ENCODE measurements around the gene URAD.
"Not testable (repeated sequence)": the region's sequence is repeated elsewhere in the genome, so short reads cannot be mapped to it uniquely, and the experiment has no call there.

The URAD gene

DNA sequence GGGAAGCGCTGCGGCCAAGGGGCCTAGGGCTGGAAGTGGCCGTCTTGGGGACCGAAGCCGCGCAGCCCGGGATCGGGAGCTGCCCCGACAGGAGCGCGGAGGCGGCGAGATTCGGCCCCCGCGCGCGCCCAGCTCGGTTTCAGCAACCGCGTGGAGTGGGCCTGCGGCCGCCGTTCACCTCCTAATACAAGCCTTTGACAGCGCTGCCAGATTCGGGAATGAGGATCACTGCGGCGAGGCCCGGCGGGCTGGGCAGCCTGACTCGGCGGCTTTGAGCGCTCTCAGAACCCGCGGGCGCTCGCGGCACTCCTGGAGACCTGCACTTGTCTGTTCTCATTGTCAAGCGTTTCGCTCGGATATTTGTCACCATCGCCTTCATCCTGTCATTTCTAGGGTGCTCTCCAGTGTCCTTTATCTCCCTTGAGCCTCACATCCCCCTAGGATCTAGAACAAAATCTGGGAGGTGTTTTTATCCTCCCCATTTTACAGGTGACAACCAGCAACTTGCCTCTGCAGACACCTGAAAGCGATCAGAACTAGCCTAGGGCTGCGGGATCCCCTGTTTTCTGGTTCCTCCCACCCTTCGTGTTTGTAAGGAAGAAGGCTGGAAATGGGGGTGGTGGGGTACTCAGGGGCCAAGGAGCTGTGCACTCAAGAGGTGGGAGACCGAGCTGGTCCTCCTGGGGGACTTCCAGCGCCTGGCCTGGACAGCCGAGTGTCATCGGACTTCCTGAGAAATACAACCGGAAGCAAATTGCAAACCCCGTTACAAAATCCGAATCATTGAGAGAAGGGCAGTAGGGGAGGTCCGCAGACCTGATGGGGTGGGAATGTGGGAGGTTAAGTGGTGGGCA is 17.9 kb downstream of the URAD start:
- no peak for DNase-seq (ENCODE audit: low read depth)

GRCh38 chr13:27969866-27970229 is 18.6 kb downstream of the URAD start:
- DNase-seq (ENCODE audit: low read depth) = no peak

DNA sequence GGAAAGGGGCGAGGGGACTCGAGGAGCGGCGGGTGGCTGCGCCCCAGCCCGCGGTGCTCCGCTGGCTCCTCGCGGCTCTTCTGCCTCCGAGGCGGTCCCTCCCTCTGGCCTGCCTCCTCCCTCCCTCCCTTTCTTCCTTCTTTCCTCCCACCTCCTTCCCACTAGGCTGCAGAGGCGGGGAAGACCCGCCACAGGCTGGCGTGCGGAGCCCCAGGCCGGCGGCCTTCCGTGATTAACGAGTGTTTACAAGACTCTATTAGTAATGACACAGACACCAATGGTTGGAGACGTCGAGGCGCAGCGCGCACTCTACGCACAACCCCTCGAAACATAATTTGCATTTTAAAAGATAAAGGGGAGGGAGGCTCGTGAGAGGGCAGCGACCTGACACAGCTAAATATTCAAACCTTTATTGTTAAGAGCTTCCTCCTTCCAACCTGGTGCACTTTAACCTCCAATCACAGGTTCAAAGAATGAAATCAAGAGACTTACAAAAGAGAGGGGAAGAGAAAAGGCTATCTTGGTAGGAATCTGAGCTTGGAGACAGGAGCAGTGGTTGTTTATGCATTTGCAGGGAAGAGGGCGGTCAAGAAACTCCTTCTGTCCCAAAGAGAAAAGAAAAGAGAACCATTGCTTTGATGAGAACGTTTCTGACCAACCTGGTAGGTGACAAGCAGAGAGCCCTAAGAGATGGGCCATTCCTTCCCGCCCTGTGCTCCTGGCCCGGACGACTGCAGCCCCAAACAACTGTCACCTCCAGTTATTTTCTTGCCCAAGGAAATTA is 19.2 kb downstream of the URAD start, which contains the start of gene CDX2:
Gene CDX2, minus strand, starts transcription at position 234 of the 784 bp plus-strand sequence. CDS start 309 bp downstream, outside the sequence.
- no peak for DNase-seq (ENCODE audit: low read depth)

- no peak for DNase-seq (ENCODE audit: low read depth)
Measured at GRCh38 chr13:27968316-27969081, 20.0 kb downstream of the URAD start.

DNA sequence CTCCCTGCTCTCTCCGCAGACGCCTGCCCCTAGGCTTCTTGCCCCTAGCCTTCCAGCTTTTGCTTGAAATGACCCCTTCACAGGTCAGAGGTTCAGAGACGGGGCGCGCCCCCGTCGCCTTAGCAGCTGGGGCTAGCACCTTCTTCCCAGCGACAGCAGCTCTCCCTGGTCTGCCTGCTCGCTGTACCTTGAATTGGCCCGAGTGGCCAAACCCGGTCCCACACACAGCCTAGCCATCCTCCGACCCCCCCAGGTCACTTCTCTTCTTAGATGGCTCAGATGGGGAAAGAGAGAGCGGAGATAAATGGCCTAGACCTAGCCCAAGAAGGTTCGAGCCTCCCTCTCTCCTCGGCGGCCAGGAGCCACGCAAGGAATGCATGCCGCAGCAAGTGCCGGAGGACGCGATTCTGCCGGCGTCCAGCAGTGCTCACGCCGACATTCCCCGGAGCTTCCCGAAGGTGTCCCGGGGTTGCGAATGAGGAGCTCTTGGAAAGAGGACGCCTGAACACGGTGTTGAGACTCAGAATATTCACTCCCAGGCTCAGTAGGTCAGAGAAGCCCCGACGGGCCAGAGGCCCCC is 20.7 kb downstream of the URAD start:
- no peak for DNase-seq (ENCODE audit: low read depth)

DNA sequence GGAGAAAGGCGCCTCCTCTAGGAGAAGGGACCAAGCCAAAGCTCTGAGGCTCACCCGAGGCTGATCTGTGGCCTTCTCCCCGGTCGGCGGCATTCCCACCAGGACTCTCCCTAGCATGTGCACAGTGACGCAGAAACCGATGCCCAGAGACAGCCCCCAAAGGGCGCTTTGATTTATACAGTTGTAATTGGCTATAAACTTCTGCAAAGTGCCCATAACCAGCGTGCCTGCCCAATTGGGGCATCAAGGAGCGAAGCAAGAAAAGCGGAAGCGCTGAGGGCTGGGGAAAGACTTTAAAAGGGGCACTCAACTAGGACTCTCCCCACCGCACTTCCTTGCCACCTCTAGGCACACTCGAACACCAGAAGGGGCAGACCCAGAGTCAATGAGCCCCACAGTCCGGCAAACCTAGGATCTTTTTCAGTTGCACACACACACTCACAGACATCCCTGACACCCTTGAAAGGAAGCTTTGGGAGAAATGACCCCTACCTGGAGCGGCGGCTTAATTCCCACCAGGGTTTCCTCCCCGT is 21.2 kb downstream of the URAD start:
- no peak for DNase-seq (ENCODE audit: low read depth)

DNA sequence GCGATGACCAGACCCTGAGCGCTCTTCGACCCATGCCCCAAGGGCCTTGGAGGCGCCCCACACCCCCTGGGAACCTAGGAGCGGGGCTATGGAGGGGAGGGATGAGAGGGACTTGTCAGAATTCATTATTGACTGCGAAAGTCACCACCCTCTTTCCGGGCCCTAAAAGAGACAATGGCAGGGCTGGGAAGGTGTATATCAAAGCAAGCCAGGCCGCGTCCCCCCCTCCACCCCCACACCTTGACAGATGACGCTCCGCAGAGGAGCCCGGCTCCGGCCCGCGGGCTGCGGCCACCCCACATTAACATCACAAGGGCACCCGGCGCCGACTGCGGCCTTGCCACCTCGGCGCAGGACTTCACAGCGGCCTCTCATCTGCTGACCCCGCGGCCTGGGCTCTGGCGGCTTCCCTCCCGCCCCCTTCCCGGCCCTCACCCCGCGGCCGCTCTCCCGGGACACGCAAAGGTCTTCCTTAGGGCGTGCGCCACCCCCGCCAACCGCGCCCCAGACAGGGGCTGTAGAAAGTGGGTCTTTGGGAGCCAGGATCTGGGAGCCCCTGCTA is 21.8 kb downstream of the URAD start:
- no peak for DNase-seq (ENCODE audit: low read depth)

- no peak for DNase-seq (ENCODE audit: low read depth)
Measured at GRCh38 chr13:27965740-27966640, 22.5 kb downstream of the URAD start.

DNA sequence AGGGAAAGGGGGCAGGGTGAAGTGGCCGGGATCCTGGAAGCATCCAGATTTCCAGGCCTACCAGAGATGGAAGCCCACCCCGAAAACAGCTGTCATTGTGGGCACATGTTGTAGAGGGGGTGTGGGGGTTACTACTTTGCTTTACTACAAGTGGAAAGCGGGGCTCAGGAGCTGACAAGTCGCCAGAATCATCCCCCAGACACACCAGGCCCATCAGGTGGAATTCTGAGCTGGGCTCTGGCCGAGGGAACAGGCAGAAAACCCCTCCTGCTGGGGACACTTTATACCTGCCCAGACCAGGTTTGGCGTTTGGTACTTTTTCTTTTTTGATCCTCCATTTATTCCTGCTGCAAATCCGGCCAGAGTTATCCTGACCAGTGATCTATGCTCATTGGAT is 23.2 kb downstream of the URAD start:
- DNase-seq (ENCODE audit: low read depth) = no peak

- DNase-seq (ENCODE audit: low read depth) = no peak
Measured at GRCh38 chr13:27964741-27965323, 23.7 kb downstream of the URAD start.

DNA sequence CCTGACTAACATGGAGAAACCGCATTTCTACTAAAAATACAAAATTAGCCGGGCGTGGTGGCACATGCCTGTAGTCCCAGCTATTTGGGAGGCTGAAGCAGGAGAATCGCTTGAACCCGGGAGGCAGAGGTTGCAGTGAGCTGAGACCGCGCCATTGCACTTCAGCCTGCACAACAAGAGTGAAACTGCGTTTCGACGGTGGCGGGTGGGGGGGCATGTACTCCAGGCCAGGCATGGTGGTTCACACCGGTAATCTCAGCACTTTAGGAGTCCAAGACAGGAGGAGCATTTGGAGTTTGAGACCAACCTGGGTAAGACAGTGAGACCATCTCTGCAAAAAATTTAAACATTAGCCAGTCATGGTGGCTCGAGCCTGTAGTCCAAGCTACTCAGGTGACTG is 24.3 kb downstream of the URAD start:
- not testable (repeated sequence) for DNase-seq (ENCODE audit: low read depth)

GRCh38 chr13:27963491-27963890 is 25.0 kb downstream of the URAD start:
- DNase-seq (ENCODE audit: low read depth) = no peak

- no peak for DNase-seq (ENCODE audit: low read depth)
Measured at GRCh38 chr13:27962982-27963381, 25.5 kb downstream of the URAD start.

- no peak for DNase-seq (ENCODE audit: low read depth)
Measured at GRCh38 chr13:27962128-27962841, 26.2 kb downstream of the URAD start.

DNA sequence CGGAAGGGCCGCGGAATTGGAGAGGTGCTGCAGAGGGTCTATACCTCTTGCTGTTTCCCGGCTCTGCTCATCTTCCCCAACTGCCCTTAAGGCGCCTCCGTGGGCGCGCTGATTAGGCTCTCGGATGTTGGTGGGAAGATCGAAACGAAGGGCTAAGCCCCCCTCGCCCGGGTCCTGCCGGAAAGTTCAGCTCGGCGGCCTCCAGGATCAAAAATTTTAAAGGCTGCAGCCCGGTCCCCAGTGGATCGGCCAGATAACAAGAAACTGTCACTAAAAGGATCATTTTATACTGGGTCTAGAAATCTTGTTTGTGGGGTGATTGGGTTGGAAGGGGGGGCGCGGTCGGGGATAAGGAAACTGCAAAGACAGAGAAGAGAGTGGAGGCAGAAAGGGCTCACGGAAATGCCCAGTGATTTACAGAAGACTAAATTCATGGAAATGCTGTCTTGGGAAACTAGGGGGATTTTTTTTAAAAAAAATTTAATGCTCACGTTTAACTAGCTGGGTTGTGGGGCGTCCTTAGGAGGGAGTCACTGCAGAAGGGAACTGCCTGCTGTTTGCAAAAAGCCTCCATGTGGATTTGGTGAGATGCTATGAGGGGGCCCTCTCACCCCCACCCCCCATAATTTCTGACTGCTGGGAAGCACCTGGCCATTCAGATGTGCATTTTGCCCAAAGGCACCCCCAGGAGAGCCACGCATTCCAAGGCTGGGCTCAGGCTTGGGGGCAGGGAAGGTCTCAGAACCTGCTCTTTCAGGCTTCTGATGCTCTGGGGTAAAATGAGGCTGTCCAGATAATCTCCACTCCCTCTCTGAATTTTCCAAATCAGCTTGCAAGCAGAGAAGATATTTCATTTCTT is 27.0 kb downstream of the URAD start:
- DNase-seq (ENCODE audit: low read depth) = no peak

GRCh38 chr13:27960362-27961226 is 27.9 kb downstream of the URAD start:
- no peak for DNase-seq (ENCODE audit: low read depth)

- DNase-seq (ENCODE audit: low read depth) = no peak
Measured at GRCh38 chr13:27959976-27960361, 28.5 kb downstream of the URAD start.

Data from activated T-cell treated with anti-CD3 and anti-CD28 coated beads for 1 hour (primary cell).